ENCODE measurements around the gene TCFL5.

- TF ChIP-seq CTCF (IDR thresholded peaks at IDR 0.05; ENCODE audit: low read length): no peak
- no peak for TF ChIP-seq EZH2 (IDR thresholded peaks at IDR 0.05; ENCODE audit: borderline replicate concordance, low read length)
These were observed 24.6 kb downstream of the TCFL5 start for GRCh38 chr20:62836967-62837490.

All from OCI-LY1 (cell line).